Measurements from ENCODE around the gene LRATD1.
"Not testable (repeated sequence)": the region's sequence is repeated elsewhere in the genome, so short reads cannot be mapped to it uniquely, and the experiment has no call there.

The LRATD1 gene

GRCh38 chr2:14632133-14632936 is at the start of gene LRATD1:
TSS of gene LRATD1 (plus strand) at chr2:14632717. CDS start at chr2:14633980, 1,263 bp downstream.
- no peak for DNase-seq (ENCODE audit: low read depth in 2 of 2, low spot score in 1 of 2)

- no peak for DNase-seq (ENCODE audit: low read depth in 2 of 2, low spot score in 1 of 2)
Measured at GRCh38 chr2:14583059-14583458, 49.5 kb upstream of the LRATD1 start.

GRCh38 chr2:14583802-14584201 is 48.7 kb upstream of the LRATD1 start:
- no peak for DNase-seq (ENCODE audit: low read depth in 2 of 2, low spot score in 1 of 2)

GRCh38 chr2:14587119-14587518 is 45.4 kb upstream of the LRATD1 start:
- no peak for DNase-seq (ENCODE audit: low read depth in 2 of 2, low spot score in 1 of 2)

- no peak for DNase-seq (ENCODE audit: low read depth in 2 of 2, low spot score in 1 of 2)
Measured at GRCh38 chr2:14601156-14601770, 31.3 kb upstream of the LRATD1 start.

GRCh38 chr2:14602309-14602708 is 30.2 kb upstream of the LRATD1 start:
- no peak for DNase-seq (ENCODE audit: low read depth in 2 of 2, low spot score in 1 of 2)

GRCh38 chr2:14603676-14604075 is 28.8 kb upstream of the LRATD1 start:
- no peak for DNase-seq (ENCODE audit: low read depth in 2 of 2, low spot score in 1 of 2)

GRCh38 chr2:14608245-14608644 is 24.3 kb upstream of the LRATD1 start:
- DNase-seq (ENCODE audit: low read depth in 2 of 2, low spot score in 1 of 2), result no peak

- DNase-seq (ENCODE audit: low read depth in 2 of 2, low spot score in 1 of 2), result no peak
Measured at GRCh38 chr2:14614017-14614416, 18.5 kb upstream of the LRATD1 start.

GRCh38 chr2:14615121-14615520 is 17.4 kb upstream of the LRATD1 start:
- no peak for DNase-seq (ENCODE audit: low read depth in 2 of 2, low spot score in 1 of 2)

- DNase-seq (ENCODE audit: low read depth in 2 of 2, low spot score in 1 of 2), result no peak
Measured at GRCh38 chr2:14615760-14616159, 16.8 kb upstream of the LRATD1 start.

- DNase-seq (ENCODE audit: low read depth in 2 of 2, low spot score in 1 of 2), result no peak
Measured at GRCh38 chr2:14616342-14616741, 16.2 kb upstream of the LRATD1 start.

GRCh38 chr2:14616950-14617349 is 15.6 kb upstream of the LRATD1 start:
- DNase-seq (ENCODE audit: low read depth in 2 of 2, low spot score in 1 of 2), result no peak

- no peak for DNase-seq (ENCODE audit: low read depth in 2 of 2, low spot score in 1 of 2)
Measured at GRCh38 chr2:14619441-14619840, 13.1 kb upstream of the LRATD1 start.

GRCh38 chr2:14621114-14621513 is 11.4 kb upstream of the LRATD1 start:
- no peak for DNase-seq (ENCODE audit: low read depth in 2 of 2, low spot score in 1 of 2)

GRCh38 chr2:14621906-14622549 is 10.5 kb upstream of the LRATD1 start:
- DNase-seq (ENCODE audit: low read depth in 2 of 2, low spot score in 1 of 2), result no peak

- DNase-seq (ENCODE audit: low read depth in 2 of 2, low spot score in 1 of 2), result not testable (repeated sequence)
Measured at GRCh38 chr2:14622550-14622939, 10.0 kb upstream of the LRATD1 start.

GRCh38 chr2:14623237-14623636 is 9.3 kb upstream of the LRATD1 start:
- no peak for DNase-seq (ENCODE audit: low read depth in 2 of 2, low spot score in 1 of 2)

- DNase-seq (ENCODE audit: low read depth in 2 of 2, low spot score in 1 of 2), result no peak
Measured at GRCh38 chr2:14626873-14627272, 5.6 kb upstream of the LRATD1 start.

GRCh38 chr2:14628901-14629300 is 3.6 kb upstream of the LRATD1 start:
- DNase-seq (ENCODE audit: low read depth in 2 of 2, low spot score in 1 of 2), result no peak

- no peak for DNase-seq (ENCODE audit: low read depth in 2 of 2, low spot score in 1 of 2)
Measured at GRCh38 chr2:14631406-14632040, 994 bp upstream of the LRATD1 start.

- no peak for DNase-seq (ENCODE audit: low read depth in 2 of 2, low spot score in 1 of 2)
Measured at GRCh38 chr2:14633061-14633460, 544 bp downstream of the LRATD1 start.
